MM.1S (cell line): ENCODE results near the gene GALNS.

Experiments
- DNase-seq: peaks from one replicate; pipeline ENCODE4 v3.0.0-alpha.2; 2015
- H2AFZ ChIP-seq: fragments of 300-600 bp; sonication (generic); 2 replicates; pipeline ENCODE4 v1.6.0; 2016; ENCODE audit warnings: antibody characterized with exemption, low read length
- H3F3A ChIP-seq: fragments of 300-600 bp; sonication (generic); 2 replicates; pipeline ENCODE4 v1.6.1; 2016; ENCODE audit warnings: mild to moderate bottlenecking, antibody characterized with exemption, low read length, moderate library complexity, mixed read lengths; ENCODE audit not compliant: insufficient read depth
- H3K27ac ChIP-seq: fragments of 300-600 bp; sonication (generic); 2 replicates; pipeline ENCODE4 v1.5.1; 2016; ENCODE audit warnings: mild to moderate bottlenecking, low read length
- H3K27me3 ChIP-seq: fragments of 300-600 bp; sonication (generic); replicated peaks from 2 replicates; pipeline ENCODE4 v1.6.0; 2016; ENCODE audit warnings: low read length; ENCODE audit not compliant: insufficient read depth
- H3K36me3 ChIP-seq: fragments of 300-600 bp; sonication (generic); replicated peaks from 2 replicates; pipeline ENCODE4 v1.6.1; 2016; ENCODE audit warnings: mild to moderate bottlenecking, low read length, mixed read lengths; ENCODE audit not compliant: insufficient read depth
- H3K4me1 ChIP-seq: fragments of 300-600 bp; sonication (generic); 2 replicates; pipeline ENCODE4 v1.6.1; 2016; ENCODE audit warnings: low read length, mixed read lengths
- H3K4me2 ChIP-seq: fragments of 300-600 bp; sonication (generic); 2 replicates; pipeline ENCODE4 v1.6.0; 2016; ENCODE audit warnings: low read depth, low read length
- H3K4me3 ChIP-seq: fragments of 300-600 bp; sonication (generic); 2 replicates; pipeline ENCODE4 v1.5.1; 2016; ENCODE audit warnings: low read length, mixed read lengths
- H3K79me2 ChIP-seq: fragments of 300-600 bp; sonication (generic); 2 replicates; pipeline ENCODE4 v1.6.1; 2016; ENCODE audit warnings: mixed run types, low read length, mixed read lengths
- H3K9ac ChIP-seq: fragments of 300-600 bp; sonication (generic); 2 replicates; pipeline ENCODE4 v1.6.1; 2016; ENCODE audit warnings: low read length, mixed read lengths
- H3K9me2 ChIP-seq: fragments of 300-600 bp; sonication (generic); replicated peaks from 2 replicates; pipeline ENCODE4 v1.6.1; 2016; ENCODE audit warnings: mild to moderate bottlenecking, low read length, mixed read lengths; ENCODE audit not compliant: insufficient read depth
- H3K9me3 ChIP-seq: fragments of 300-600 bp; sonication (generic); replicated peaks from 2 replicates; pipeline ENCODE4 v1.6.1; 2016; ENCODE audit warnings: mild to moderate bottlenecking, low read length, mixed read lengths; ENCODE audit not compliant: insufficient read depth
- H4K20me1 ChIP-seq: fragments of 300-600 bp; sonication (generic); 2 replicates; pipeline ENCODE4 v1.6.1; 2016; ENCODE audit warnings: mild to moderate bottlenecking, low read length, moderate library complexity, mixed read lengths; ENCODE audit not compliant: insufficient read depth
- CTCF ChIP-seq: fragments of 300-600 bp; sonication (generic); IDR thresholded peaks from 2 replicates; pipeline ENCODE4 v1.5.1; 2016; ENCODE audit warnings: antibody characterized with exemption, low read length, mixed read lengths
- EZH2 ChIP-seq: fragments of 300-600 bp; sonication (generic); optimal IDR thresholded peaks from 2 replicates; pipeline ENCODE3; 2017; ENCODE audit warnings: low read depth, mild to moderate bottlenecking, antibody characterized with exemption, low read length, mixed read lengths
- EZH2phosphoT487 ChIP-seq: fragments of 300-600 bp; sonication (generic); IDR thresholded peaks from 2 replicates; pipeline ENCODE4 v1.6.1; 2018; ENCODE audit warnings: antibody characterized with exemption, low read length

GALNS gene

GRCh38 chr16:88811769-88812512, 44.8 kb downstream of the GALNS start, which contains the start of gene APRT:
Gene APRT (minus strand): TSS chr16:88811928. CDS start chr16:88811899, 29 bp downstream.
- Histone ChIP-seq H3K4me1 (peaks cover 6% of the 10 kb centered on the region; the same call in 1 of the 2 replicates), H4K20me1 (no peaks in the 10 kb centered on the region), H2AFZ (peak within 1 kb of the TSS; percentile 51; the same call in 1 of the 2 replicates)

GRCh38 chr16:88810912-88811768, 45.6 kb downstream of the GALNS start:
- Histone ChIP-seq H4K20me1 (no peaks in the 10 kb centered on the region), H3K9ac (peak overlapping the region; percentile 75), H3K27me3 (0 out of 2 replicates have a peak, but pooled peaks cover 4% of the 10 kb centered on the region), H3K27ac (peak overlapping the region; percentile 61; the same call in 1 of the 2 replicates), H3F3A (peaks cover 10% of the 10 kb centered on the region; the same call in 1 of the 2 replicates), H3K9me3 (no peaks in the 10 kb centered on the region), H2AFZ (no peak overlapping the region), H3K9me2 (no peaks in the 10 kb centered on the region), H3K36me3 (no peaks in the 10 kb centered on the region), H3K4me1 (peaks cover 6% of the 10 kb centered on the region; the same call in 1 of the 2 replicates), H3K4me3 (peak overlapping the region; percentile 70), H3K79me2 (peaks cover 38% of the 10 kb centered on the region), H3K4me2 (peak overlapping the region; percentile 92)
- TF ChIP-seq EZH2phosphoT487 = no peak
- peak; percentile 63 for DNase-seq

More at GRCh38 chr16:88811769-88812512, 44.8 kb downstream of the GALNS start, which contains the start of gene APRT:
- TF ChIP-seq CTCF (no peak), EZH2phosphoT487 (no peak), EZH2 (no peak)
- Histone ChIP-seq H3K9me3 (no peaks in the 10 kb centered on the region), H3K79me2 (peaks cover 30% of the 10 kb centered on the region), H3K27ac (peak within 1 kb of the TSS; percentile 61; the same call in 1 of the 2 replicates), H3K4me2 (peak within 1 kb of the TSS; percentile 92), H3K27me3 (0 out of 2 replicates have a peak, but pooled peaks cover 4% of the 10 kb centered on the region), H3F3A (peaks cover 10% of the 10 kb centered on the region; the same call in 1 of the 2 replicates), H3K9ac (peak within 1 kb of the TSS; percentile 75), H3K9me2 (no peaks in the 10 kb centered on the region), H3K36me3 (no peaks in the 10 kb centered on the region), H3K4me3 (peak within 1 kb of the TSS; percentile 70)
- peak; percentile 74 for DNase-seq

- H3K4me1 ChIP-seq = peaks cover 6% of the 10 kb centered on the region; the same call in 1 of the 2 replicates
- no peaks in the 10 kb centered on the region for H3K9me2 ChIP-seq
- peak overlapping the region; percentile 70 for H3K4me3 ChIP-seq
- 0 out of 2 replicates have a peak, but pooled peaks cover under 1% of the 10 kb centered on the region for H3K27me3 ChIP-seq
- H3F3A ChIP-seq = peaks cover 10% of the 10 kb centered on the region; the same call in 1 of the 2 replicates
- H4K20me1 ChIP-seq = no peaks in the 10 kb centered on the region
- no peak overlapping the region for H2AFZ ChIP-seq
- DNase-seq = no peak
- peaks cover 46% of the 10 kb centered on the region for H3K79me2 ChIP-seq
- peak overlapping the region; percentile 61; the same call in 1 of the 2 replicates for H3K27ac ChIP-seq
- no peaks in the 10 kb centered on the region for H3K36me3 ChIP-seq
- H3K9me3 ChIP-seq = no peaks in the 10 kb centered on the region
- H3K4me2 ChIP-seq = peak overlapping the region; percentile 92
- H3K9ac ChIP-seq = peak overlapping the region; percentile 75; the same call in 1 of the 2 replicates
- no peak for TF ChIP-seq EZH2
- TF ChIP-seq EZH2phosphoT487 = no peak
- no peak for TF ChIP-seq CTCF
These were observed 46.4 kb downstream of the GALNS start for GRCh38 chr16:88810166-88810911.
